ENCODE data around the gene CHRNA1. TPM values are rescaled to one million over a fixed set of nuclear protein-coding genes. Genes with fewer than 3 reads are reported as not detected.

Gene CHRNA1
- total RNA-seq, 1 experiment from 2014 or later: not detected

DNA sequence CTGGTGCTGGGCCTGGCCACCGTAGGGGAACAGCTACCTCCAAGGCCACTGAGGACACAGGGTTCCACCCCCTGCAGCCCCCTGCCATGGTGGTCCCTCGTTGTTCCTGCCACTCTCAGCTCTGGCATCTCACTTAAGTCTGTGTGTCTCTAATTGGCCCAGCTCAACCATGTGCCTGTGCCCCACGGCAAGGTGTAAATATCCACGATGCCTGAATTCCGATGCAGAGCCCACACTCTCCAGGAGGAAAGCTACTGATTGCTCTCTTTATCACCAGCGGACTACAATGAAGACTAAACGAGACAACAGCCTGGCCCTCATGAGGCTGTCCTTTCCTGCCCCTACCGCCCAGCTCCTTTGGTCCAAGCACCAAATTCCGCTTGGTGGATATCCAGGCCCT, 17.0 kb upstream of the CHRNA1 start:
- intact Hi-C loops (cut with micrococcal nuclease; ENCODE audit: unreplicated experiment): no loop called here
- Histone ChIP-seq H3K9me2 (ENCODE audit: insufficient read depth) (no peaks in the 10 kb centered on the region), H3K36me3 (ENCODE audit: low read depth) (no peaks in the 10 kb centered on the region), H3K4me2 (no peak overlapping the region), H3K4me1 (replicated peaks; ENCODE audit: insufficient read depth) (0 out of 2 replicates have a peak, but pooled peaks cover 8% of the 10 kb centered on the region), H3F3A (ENCODE audit: insufficient read depth, low read depth) (no peaks in the 10 kb centered on the region), H3K9me3 (ENCODE audit: insufficient read depth, low read depth) (no peaks in the 10 kb centered on the region), H2AFZ (no peak overlapping the region), H3K4me3 (no peak overlapping the region), H4K20me1 (ENCODE audit: insufficient read depth) (no peaks in the 10 kb centered on the region), H3K79me2 (ENCODE audit: low read depth) (no peaks in the 10 kb centered on the region), H3K27me3 (ENCODE audit: insufficient read depth, low read depth) (no peaks in the 10 kb centered on the region), H3K27ac (no peak overlapping the region)
- no TSS peak for BruUV-seq (replicated peaks)
- ChIA-PET CTCF (no interaction called here), POLR2A (ENCODE audit: unreplicated experiment) (no interaction called here)
- DNase-seq: no peak
- TF ChIP-seq EZH2 (IDR thresholded peaks at IDR 0.05; ENCODE audit: low read depth): no peak
- TF ChIP-seq, protein P1, sequence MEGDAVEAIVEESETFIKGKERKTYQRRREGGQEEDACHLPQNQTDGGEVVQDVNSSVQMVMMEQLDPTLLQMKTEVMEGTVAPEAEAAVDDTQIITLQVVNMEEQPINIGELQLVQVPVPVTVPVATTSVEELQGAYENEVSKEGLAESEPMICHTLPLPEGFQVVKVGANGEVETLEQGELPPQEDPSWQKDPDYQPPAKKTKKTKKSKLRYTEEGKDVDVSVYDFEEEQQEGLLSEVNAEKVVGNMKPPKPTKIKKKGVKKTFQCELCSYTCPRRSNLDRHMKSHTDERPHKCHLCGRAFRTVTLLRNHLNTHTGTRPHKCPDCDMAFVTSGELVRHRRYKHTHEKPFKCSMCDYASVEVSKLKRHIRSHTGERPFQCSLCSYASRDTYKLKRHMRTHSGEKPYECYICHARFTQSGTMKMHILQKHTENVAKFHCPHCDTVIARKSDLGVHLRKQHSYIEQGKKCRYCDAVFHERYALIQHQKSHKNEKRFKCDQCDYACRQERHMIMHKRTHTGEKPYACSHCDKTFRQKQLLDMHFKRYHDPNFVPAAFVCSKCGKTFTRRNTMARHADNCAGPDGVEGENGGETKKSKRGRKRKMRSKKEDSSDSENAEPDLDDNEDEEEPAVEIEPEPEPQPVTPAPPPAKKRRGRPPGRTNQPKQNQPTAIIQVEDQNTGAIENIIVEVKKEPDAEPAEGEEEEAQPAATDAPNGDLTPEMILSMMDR (conservative IDR thresholded peaks at IDR 0.05): no peak

- no peaks in the 10 kb centered on the region for H4K20me1 ChIP-seq (ENCODE audit: insufficient read depth)
- H3K4me1 ChIP-seq (replicated peaks; ENCODE audit: insufficient read depth): 0 out of 2 replicates have a peak, but pooled peaks cover 8% of the 10 kb centered on the region
- DNase-seq: no peak
- H3K36me3 ChIP-seq (ENCODE audit: low read depth): no peaks in the 10 kb centered on the region
- H3K27ac ChIP-seq: no peak overlapping the region
- no peak overlapping the region for H2AFZ ChIP-seq
- H3K4me2 ChIP-seq: no peak overlapping the region
- H3K9me2 ChIP-seq (ENCODE audit: insufficient read depth): no peaks in the 10 kb centered on the region
- no peaks in the 10 kb centered on the region for H3K9me3 ChIP-seq (ENCODE audit: insufficient read depth, low read depth)
- H3K4me3 ChIP-seq: no peak overlapping the region
- H3F3A ChIP-seq (ENCODE audit: insufficient read depth, low read depth): no peaks in the 10 kb centered on the region
- no peaks in the 10 kb centered on the region for H3K27me3 ChIP-seq (ENCODE audit: insufficient read depth, low read depth)
- CTCF ChIA-PET: no interaction called here
- no TSS peak for BruUV-seq (replicated peaks)
- POLR2A ChIA-PET (ENCODE audit: unreplicated experiment): no interaction called here
- intact Hi-C loops (cut with micrococcal nuclease; ENCODE audit: unreplicated experiment): no loop called here
- TF ChIP-seq, protein P1 (conservative IDR thresholded peaks at IDR 0.05): no peak
- no peak for TF ChIP-seq EZH2 (IDR thresholded peaks at IDR 0.05; ENCODE audit: low read depth)
- H3K79me2 ChIP-seq (ENCODE audit: low read depth): no peaks in the 10 kb centered on the region
These were observed 16.6 kb upstream of the CHRNA1 start for GRCh38 chr2:174780856-174781255.

- no peak overlapping the region for H3K4me3 ChIP-seq
- no peaks in the 10 kb centered on the region for H3F3A ChIP-seq (ENCODE audit: insufficient read depth, low read depth)
- no TSS peak for BruUV-seq (replicated peaks)
- H2AFZ ChIP-seq: no peak overlapping the region
- H3K4me2 ChIP-seq: no peak overlapping the region
- no peaks in the 10 kb centered on the region for H3K9me2 ChIP-seq (ENCODE audit: insufficient read depth)
- H3K9me3 ChIP-seq (ENCODE audit: insufficient read depth, low read depth): no peaks in the 10 kb centered on the region
- intact Hi-C loops (cut with micrococcal nuclease; ENCODE audit: unreplicated experiment): no loop called here
- DNase-seq: no peak
- no peak overlapping the region for H3K27ac ChIP-seq
- H3K27me3 ChIP-seq (ENCODE audit: insufficient read depth, low read depth): no peaks in the 10 kb centered on the region
- no peak for TF ChIP-seq EZH2 (IDR thresholded peaks at IDR 0.05; ENCODE audit: low read depth)
- TF ChIP-seq, protein P1 (conservative IDR thresholded peaks at IDR 0.05): no peak
- no peaks in the 10 kb centered on the region for H4K20me1 ChIP-seq (ENCODE audit: insufficient read depth)
- ChIA-PET CTCF (no interaction called here), POLR2A (ENCODE audit: unreplicated experiment) (no interaction called here)
- no peaks in the 10 kb centered on the region for H3K36me3 ChIP-seq (ENCODE audit: low read depth)
- H3K79me2 ChIP-seq (ENCODE audit: low read depth): no peaks in the 10 kb centered on the region
- H3K4me1 ChIP-seq (replicated peaks; ENCODE audit: insufficient read depth): 0 out of 2 replicates have a peak, but pooled peaks cover 8% of the 10 kb centered on the region
These were observed 16.0 kb upstream of the CHRNA1 start for GRCh38 chr2:174780191-174780840.

Data from PC-9 (cell line).